HG02623 (cell line): ENCODE measurements around the gene MYOT.

Experiments
- ATAC-seq: cut with Tn5 transposase; IDR thresholded peaks from one replicate; pipeline ENCODE4 v1.9.1; 2021; ENCODE audit warnings: moderate library complexity; ENCODE audit not compliant: unreplicated experiment

Gene MYOT

GRCh38 chr5:137901011-137901817 lies 33.6 kb downstream of the MYOT start:
- no peak for ATAC-seq

DNA sequence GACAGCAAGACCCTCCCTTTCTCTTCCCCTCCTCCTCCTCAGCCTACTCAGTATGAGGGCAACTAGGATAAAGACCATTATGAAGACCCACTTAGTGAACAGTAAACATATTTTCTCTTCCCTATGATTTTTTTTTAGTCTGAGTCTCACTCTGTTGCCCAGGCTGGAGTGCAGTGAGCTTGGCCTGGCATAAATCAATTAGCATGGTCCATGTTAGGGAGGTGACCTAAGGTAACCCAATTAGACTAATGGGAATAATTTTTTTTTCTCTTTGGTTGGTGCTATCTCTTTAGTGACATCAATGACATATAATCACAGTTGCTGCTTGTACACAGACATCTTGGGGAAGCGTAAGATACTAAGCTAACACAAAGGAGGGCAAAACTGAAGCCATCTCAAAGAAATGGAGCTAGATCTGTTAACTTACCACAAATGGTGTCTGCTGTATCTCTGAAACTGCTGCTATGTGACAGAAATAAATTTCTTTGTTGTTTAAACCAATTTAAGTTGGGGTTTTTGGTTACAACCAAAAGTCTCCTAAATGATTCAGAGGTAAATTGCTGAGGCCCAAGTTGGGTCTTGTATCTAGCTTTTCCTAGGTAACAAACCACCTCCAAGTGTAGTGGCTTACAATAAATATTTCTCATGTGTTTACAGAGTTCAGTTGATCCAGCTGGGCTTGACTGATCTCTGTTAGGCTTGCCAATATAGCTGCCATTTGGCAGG lies 34.9 kb downstream of the MYOT start:
- no peak for ATAC-seq

DNA sequence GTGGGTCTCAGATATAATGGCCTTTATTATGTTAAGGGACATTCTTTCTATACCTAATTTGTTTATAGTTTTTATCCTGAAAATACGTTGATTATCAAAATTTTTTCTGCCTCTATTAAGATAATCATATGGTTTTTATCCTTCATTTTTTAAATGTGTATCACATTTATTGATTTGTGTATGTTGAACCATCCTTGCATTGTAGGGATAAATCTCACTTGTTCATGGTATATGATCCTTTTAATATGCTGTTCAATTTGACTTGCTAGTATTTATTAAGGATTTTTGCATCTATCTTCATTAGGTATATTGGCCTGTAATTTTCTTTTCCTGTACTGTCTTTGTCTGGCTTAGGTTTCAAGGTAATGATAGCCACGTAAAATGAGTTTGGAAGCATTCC lies 47.1 kb downstream of the MYOT start:
- no peak for ATAC-seq

DNA sequence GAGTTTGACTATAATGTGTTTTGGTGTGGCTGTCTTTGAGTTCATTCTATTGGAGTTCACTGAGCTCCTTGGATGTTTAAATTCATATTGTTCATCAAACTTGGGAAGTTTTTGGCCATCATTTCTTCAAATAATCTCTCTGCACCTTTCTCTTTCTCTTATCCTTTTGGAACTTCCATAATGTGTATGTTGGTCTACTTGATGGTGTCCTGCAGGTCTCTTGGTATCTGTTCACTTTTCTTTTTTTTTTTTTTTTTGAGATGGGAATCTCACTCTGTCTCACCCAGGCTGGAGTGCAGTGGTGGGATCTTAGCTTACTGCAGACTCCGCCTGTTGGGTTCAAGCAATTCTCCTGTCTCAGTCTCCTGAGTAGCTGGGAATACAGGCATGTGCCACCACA lies 49.3 kb downstream of the MYOT start:
- ATAC-seq, result no peak

- no peak for ATAC-seq
Observed at GRCh38 chr5:137921931-137922330, 54.3 kb downstream of the MYOT start.

GRCh38 chr5:137923856-137924255 lies 56.2 kb downstream of the MYOT start:
- no peak for ATAC-seq

DNA sequence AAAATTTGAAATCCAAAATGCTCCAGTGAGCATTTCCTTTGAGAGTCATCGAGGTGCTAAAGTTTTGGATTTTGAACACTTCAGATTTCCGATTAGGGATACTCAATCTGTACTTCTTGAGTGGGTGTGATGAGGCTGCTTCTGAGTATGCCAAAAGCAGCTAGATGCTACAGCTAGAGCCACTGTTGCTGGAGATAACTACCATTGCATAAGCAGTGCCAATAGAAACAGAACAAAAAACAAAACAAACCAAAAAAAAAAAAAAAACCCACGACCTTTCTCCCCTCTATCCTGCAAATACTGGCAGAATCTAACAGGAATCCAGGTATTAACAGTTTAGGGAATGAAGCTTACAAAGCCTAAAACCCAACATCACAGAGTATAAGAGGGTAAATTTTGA lies 65.1 kb downstream of the MYOT start:
- no peak for ATAC-seq

- ATAC-seq, result no peak
Observed at GRCh38 chr5:137933491-137933911, 65.8 kb downstream of the MYOT start.

DNA sequence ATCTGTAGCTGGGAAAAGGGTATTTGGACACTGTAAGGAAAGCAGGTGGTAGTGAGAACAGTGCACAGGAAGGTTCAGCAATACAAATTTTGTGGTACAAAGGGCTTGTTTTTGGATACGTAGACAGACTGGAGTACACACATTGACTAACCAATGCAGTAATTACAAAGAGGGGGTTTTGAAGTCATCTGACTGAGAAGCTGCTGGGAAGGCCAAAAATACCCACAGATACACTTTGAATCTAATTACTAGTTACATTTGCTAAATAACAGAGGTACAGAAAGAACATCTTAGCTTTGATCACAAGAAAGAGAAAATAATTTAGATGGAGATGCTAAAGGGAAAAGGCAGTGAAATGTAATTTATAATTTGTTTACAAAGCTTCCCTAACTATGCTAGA lies 67.5 kb downstream of the MYOT start:
- peak; percentile 57 for ATAC-seq

- ATAC-seq, result no peak
Observed at GRCh38 chr5:137935694-137936093, 68.0 kb downstream of the MYOT start.
